Panc1 (cell line): ENCODE measurements around the gene SLC16A1.

Experiments used
- POLR2AphosphoS5 ChIP-seq: IDR thresholded peaks from 2 replicates; pipeline ENCODE4 v1.6.1; 2012; ENCODE audit warnings: mild to moderate bottlenecking, low read depth, low read length, moderate library complexity
- SIN3A ChIP-seq: IDR thresholded peaks from 2 replicates; pipeline ENCODE4 v1.6.1; 2012; ENCODE audit warnings: low read depth, mild to moderate bottlenecking, low read length, moderate library complexity, borderline replicate concordance; ENCODE audit not compliant: insufficient read depth
- TF ChIP-seq, protein P1 (sequence below): fragments of 450-650 bp; IDR thresholded peaks from 2 replicates; pipeline ENCODE4 v1.5.1; 2017; ENCODE audit warnings: mild to moderate bottlenecking
- TF ChIP-seq, protein P2 (sequence below), 2 experiments: IDR thresholded peaks; 2 replicates each; pipeline ENCODE4 v1.6.1; 2011 to 2012; ENCODE audit warnings: low read depth in 2 of 2, control low read depth in 1 of 2, low read length in 1 of 2, mild to moderate bottlenecking in 1 of 2, moderate library complexity in 1 of 2; ENCODE audit not compliant: insufficient read depth in 1 of 2

DNA sequence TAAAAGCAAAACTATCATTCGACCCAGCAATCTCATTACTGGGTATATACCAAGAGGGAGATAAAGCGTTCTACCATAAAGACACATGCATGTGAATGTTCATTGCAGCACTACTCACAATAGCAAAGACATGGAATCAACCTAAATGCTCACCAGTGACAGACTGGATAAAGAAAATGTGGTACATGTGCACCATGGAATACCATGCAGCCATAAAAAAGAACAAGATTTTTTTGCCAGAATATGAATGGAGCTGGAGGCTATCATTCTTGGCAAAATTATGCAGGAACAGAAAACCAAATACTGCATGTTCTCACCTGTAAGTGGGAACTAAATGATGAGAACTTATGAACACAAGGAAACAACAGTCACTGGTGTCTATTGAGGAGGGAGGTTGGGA, 79.7 kb downstream of the SLC16A1 start:
- no peak for TF ChIP-seq POLR2AphosphoS5
- TF ChIP-seq, protein P1, sequence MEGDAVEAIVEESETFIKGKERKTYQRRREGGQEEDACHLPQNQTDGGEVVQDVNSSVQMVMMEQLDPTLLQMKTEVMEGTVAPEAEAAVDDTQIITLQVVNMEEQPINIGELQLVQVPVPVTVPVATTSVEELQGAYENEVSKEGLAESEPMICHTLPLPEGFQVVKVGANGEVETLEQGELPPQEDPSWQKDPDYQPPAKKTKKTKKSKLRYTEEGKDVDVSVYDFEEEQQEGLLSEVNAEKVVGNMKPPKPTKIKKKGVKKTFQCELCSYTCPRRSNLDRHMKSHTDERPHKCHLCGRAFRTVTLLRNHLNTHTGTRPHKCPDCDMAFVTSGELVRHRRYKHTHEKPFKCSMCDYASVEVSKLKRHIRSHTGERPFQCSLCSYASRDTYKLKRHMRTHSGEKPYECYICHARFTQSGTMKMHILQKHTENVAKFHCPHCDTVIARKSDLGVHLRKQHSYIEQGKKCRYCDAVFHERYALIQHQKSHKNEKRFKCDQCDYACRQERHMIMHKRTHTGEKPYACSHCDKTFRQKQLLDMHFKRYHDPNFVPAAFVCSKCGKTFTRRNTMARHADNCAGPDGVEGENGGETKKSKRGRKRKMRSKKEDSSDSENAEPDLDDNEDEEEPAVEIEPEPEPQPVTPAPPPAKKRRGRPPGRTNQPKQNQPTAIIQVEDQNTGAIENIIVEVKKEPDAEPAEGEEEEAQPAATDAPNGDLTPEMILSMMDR, result no peak
- no peak for TF ChIP-seq SIN3A
- TF ChIP-seq, protein P2, sequence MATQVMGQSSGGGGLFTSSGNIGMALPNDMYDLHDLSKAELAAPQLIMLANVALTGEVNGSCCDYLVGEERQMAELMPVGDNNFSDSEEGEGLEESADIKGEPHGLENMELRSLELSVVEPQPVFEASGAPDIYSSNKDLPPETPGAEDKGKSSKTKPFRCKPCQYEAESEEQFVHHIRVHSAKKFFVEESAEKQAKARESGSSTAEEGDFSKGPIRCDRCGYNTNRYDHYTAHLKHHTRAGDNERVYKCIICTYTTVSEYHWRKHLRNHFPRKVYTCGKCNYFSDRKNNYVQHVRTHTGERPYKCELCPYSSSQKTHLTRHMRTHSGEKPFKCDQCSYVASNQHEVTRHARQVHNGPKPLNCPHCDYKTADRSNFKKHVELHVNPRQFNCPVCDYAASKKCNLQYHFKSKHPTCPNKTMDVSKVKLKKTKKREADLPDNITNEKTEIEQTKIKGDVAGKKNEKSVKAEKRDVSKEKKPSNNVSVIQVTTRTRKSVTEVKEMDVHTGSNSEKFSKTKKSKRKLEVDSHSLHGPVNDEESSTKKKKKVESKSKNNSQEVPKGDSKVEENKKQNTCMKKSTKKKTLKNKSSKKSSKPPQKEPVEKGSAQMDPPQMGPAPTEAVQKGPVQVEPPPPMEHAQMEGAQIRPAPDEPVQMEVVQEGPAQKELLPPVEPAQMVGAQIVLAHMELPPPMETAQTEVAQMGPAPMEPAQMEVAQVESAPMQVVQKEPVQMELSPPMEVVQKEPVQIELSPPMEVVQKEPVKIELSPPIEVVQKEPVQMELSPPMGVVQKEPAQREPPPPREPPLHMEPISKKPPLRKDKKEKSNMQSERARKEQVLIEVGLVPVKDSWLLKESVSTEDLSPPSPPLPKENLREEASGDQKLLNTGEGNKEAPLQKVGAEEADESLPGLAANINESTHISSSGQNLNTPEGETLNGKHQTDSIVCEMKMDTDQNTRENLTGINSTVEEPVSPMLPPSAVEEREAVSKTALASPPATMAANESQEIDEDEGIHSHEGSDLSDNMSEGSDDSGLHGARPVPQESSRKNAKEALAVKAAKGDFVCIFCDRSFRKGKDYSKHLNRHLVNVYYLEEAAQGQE (IDR thresholded peaks at IDR 0.05; ENCODE audit: insufficient read depth in 1 of 2, low read depth in 2 of 2, low read length in 1 of 2), result no peak
